Activated naive CD8-positive, alpha-beta T cell treated with anti-CD3 and anti-CD28 coated beads, Interleukin-2, amount 50 U/mL, for 24 hours (primary cell): Measurements from ENCODE around the gene PALD1.

Experiments
- ATAC-seq: fragments of 150-1000 bp; cut with Tn5 transposase; one replicate; pipeline ENCODE4 v1.10.0; 2021
- DNase-seq: peaks from one replicate; pipeline ENCODE4 v3.0.0; 2021
- H3K27ac Mint-ChIP-seq: one replicate; pipeline ENCODE4 v1.8.0; 2021; ENCODE audit warnings: mild to moderate bottlenecking, mixed read lengths
- H3K27me3 Mint-ChIP-seq: one replicate; pipeline ENCODE4 v1.8.0; 2021; ENCODE audit warnings: mixed read lengths
- H3K36me3 Mint-ChIP-seq: one replicate; pipeline ENCODE4 v1.8.0; 2021; ENCODE audit warnings: low read depth, mixed read lengths
- H3K4me1 Mint-ChIP-seq: one replicate; pipeline ENCODE4 v1.8.0; 2021; ENCODE audit warnings: mixed read lengths
- H3K4me3 Mint-ChIP-seq: one replicate; pipeline ENCODE4 v1.8.0; 2021; ENCODE audit warnings: mild to moderate bottlenecking, moderate library complexity, mixed read lengths
- H3K9me3 Mint-ChIP-seq: one replicate; pipeline ENCODE4 v1.8.0; 2021; ENCODE audit warnings: mixed read lengths

PALD1 gene

DNA sequence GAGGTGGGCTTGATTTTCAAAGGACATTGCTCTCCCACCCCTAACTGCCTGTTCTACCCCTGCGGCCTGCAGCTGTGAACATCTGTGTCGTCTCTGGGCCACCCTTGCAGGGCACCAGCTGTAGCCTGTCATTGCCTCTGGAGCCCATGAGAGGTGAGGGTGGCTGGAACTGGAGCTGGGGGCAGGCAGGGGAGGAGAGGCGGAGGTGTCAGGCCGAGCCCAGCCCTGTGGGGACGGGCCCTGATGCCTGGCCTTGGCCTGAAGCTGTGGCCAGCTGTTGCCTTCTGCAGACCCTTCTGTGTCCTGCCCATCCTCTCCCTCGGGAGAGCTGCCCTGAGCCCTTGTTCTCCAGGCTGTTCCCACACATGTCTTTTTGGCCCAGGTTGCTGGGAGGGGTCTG is 44.5 kb downstream of the PALD1 start:
- no peak overlapping the region for H3K27ac Mint-ChIP-seq
- DNase-seq: no peak
- H3K36me3 Mint-ChIP-seq: no peaks in the 10 kb centered on the region
- H3K4me1 Mint-ChIP-seq: no peaks in the 10 kb centered on the region
- H3K9me3 Mint-ChIP-seq: no peaks in the 10 kb centered on the region
- no peak overlapping the region for H3K4me3 Mint-ChIP-seq
- ATAC-seq: no peak
- no peaks in the 10 kb centered on the region for H3K27me3 Mint-ChIP-seq

DNA sequence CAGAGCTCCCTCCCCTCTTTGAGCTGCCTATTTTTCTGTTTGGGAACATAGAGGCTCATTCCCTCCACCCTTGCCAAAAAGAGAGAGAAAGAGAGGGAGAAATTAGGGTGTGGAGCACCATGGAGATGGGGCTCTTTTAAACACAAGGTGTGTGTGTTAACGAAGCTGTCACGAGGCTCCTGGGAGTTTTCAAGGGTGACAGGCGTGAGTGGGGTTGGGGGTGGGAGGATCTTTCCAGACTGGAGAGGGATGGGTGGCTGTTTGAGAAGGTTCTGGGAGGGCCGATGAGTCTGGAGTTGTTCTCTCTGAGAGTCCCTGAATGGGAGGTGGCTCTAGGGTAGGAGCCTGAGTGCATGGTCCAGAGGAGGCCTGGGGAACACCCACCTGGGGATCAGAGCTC is 45.0 kb downstream of the PALD1 start:
- Mint-ChIP-seq H3K9me3 (no peaks in the 10 kb centered on the region), H3K27ac (no peak overlapping the region), H3K4me1 (no peaks in the 10 kb centered on the region), H3K4me3 (no peak overlapping the region), H3K27me3 (no peaks in the 10 kb centered on the region), H3K36me3 (no peaks in the 10 kb centered on the region)
- DNase-seq (no peak), ATAC-seq (no peak)

DNA sequence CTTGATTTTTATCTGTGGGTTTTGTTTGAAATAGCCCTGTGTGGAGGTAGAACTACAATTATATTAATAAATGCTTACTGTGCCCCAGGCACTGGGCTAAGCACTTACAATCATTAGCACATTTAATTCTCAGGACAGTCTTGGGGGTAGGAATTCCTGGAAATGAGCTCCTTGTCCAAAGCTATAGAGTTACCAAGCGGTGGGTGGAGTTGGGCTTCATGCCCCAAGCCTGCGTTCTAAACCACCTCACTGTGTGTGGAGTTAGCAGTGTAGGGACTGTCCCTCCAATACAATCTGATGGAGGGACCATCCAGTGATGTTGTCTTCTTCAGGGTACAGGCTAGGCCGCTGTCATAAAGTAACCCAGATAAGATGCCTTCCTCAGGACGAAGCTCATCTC is 49.7 kb downstream of the PALD1 start:
- DNase-seq (no peak), ATAC-seq (no peak)
- no peak overlapping the region for H3K4me3 Mint-ChIP-seq
- no peak overlapping the region for H3K27ac Mint-ChIP-seq
- no peaks in the 10 kb centered on the region for H3K27me3 Mint-ChIP-seq
- H3K9me3 Mint-ChIP-seq: no peaks in the 10 kb centered on the region
- H3K4me1 Mint-ChIP-seq: no peaks in the 10 kb centered on the region
- H3K36me3 Mint-ChIP-seq: no peaks in the 10 kb centered on the region

DNA sequence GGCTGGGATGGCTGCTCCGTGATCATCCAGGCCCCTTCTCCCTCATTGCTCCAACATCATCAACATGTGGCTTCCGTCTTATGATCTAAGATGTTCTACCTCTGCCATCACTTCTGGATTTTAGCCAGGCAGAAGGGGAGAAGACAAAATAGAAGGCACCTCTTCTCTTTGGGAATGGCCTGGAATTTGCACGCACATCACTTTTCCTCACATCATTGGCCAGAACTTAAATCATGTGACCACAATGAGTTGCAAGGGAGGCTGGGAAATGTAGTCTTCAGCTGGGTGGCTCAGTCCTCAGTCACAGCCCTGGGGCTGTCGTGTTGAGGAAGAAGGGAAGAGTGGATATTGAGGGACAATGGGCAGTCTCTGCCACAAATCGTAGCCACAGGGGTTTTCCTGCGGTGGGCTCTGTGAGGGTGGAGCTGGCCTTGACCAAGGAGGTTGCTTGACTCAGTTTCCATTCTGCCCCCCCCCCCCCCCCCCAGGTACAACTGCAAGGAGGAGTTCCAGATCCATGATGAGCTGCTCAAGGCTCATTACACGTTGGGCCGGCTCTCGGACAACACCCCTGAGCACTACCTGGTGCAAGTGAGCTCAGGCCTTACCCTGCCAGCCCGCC is 50.3 kb downstream of the PALD1 start:
- Mint-ChIP-seq H3K27ac (no peak overlapping the region), H3K4me1 (no peaks in the 10 kb centered on the region), H3K36me3 (no peaks in the 10 kb centered on the region), H3K27me3 (no peaks in the 10 kb centered on the region), H3K4me3 (no peak overlapping the region), H3K9me3 (no peaks in the 10 kb centered on the region)
- no peak for ATAC-seq
- peak; percentile 10 for DNase-seq

DNA sequence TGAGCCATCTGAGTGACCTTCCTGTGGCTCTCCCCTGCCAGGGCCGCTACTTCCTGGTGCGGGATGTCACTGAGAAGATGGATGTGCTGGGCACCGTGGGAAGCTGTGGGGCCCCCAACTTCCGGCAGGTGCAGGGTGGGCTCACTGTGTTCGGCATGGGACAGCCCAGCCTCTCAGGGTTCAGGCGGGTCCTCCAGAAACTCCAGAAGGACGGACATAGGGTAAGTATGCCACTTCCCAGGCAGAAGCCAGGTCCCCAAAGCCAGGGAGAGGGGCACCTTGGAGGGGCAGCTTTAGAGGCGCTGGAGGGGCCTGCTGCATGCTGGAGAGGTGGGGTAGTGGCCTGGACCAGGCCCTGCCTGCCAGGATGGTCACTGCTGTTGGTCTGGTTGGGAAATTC is 51.3 kb downstream of the PALD1 start:
- ATAC-seq (no peak), DNase-seq (no peak)
- Mint-ChIP-seq H3K36me3 (no peaks in the 10 kb centered on the region), H3K9me3 (no peaks in the 10 kb centered on the region), H3K27ac (no peak overlapping the region), H3K4me3 (no peak overlapping the region), H3K4me1 (no peaks in the 10 kb centered on the region), H3K27me3 (no peaks in the 10 kb centered on the region)

DNA sequence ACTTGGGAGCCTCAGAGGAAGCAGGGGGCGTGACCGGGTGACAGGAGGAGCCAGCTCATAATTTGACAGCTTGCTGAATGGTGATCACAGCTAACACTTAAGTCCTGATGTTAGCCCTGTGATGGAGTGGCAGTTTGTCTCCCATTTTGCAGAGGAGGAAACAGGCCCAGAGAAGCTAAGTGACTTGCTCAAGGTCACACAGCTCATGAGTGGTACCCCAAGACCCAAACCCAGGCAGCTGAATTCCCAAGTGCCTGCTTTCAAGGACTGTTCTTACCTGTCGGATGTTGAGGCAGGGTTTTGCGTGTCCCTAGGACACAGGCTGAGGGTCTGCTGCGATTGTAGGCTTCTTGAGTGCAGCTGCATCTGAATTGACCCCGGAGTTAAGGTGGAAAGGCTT is 51.7 kb downstream of the PALD1 start:
- Mint-ChIP-seq H3K4me1 (no peaks in the 10 kb centered on the region), H3K27me3 (no peaks in the 10 kb centered on the region), H3K36me3 (no peaks in the 10 kb centered on the region), H3K4me3 (no peak overlapping the region), H3K27ac (no peak overlapping the region), H3K9me3 (no peaks in the 10 kb centered on the region)
- no peak for DNase-seq
- no peak for ATAC-seq

DNA sequence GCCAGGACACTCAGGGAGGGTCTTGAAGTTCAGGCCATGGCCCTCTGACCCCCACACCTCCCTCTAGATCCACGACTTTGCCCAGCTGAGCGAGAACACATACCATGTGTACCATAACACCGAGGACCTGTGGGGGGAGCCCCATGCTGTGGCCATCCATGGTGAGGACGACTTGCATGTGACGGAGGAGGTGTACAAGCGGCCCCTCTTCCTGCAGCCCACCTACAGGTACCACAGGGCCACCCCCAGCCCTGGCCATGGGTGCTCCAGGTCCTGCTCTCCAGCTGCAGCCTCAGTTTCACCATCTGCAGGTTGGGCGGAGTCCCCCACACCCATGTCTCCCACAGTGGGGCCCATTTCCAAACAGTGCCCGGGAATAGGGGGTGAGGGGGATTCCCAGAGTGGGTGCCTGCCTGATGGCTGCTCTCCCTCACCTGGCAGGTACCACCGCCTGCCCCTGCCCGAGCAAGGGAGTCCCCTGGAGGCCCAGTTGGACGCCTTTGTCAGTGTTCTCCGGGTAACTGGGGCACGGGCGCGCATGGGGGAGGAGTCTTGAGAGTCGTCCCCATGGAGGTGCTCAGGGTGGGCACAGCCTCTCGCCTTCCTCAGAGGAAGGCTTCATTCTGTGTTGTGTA is 54.1 kb downstream of the PALD1 start:
- ATAC-seq (peak; percentile 26), DNase-seq (no peak)
- no peak overlapping the region for H3K4me3 Mint-ChIP-seq
- no peaks in the 10 kb centered on the region for H3K36me3 Mint-ChIP-seq
- no peaks in the 10 kb centered on the region for H3K4me1 Mint-ChIP-seq
- H3K27ac Mint-ChIP-seq: no peak overlapping the region
- H3K9me3 Mint-ChIP-seq: no peaks in the 10 kb centered on the region
- no peaks in the 10 kb centered on the region for H3K27me3 Mint-ChIP-seq

DNA sequence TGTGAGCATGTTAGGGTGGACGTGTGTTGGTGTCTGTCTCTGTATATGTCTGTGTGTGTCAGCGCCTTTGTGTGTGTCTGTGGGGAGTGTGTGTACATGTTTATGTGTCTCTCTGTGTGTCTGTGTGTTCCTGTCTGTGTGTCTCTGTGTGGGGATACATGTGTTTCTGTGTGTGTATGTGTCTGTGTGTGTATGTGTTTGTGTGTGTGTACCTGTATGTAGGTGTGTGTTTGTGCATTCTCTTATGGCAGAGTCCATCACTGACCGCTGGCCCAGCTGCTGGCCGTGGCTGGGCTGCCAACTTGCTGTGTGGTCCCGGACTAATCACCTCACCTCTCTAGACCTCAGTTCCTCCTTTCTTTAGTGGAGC is 54.6 kb downstream of the PALD1 start:
- Mint-ChIP-seq H3K4me1 (no peaks in the 10 kb centered on the region), H3K9me3 (no peaks in the 10 kb centered on the region), H3K36me3 (no peaks in the 10 kb centered on the region), H3K27me3 (no peaks in the 10 kb centered on the region), H3K4me3 (no peak overlapping the region), H3K27ac (no peak overlapping the region)
- no peak for ATAC-seq
- no peak for DNase-seq

DNA sequence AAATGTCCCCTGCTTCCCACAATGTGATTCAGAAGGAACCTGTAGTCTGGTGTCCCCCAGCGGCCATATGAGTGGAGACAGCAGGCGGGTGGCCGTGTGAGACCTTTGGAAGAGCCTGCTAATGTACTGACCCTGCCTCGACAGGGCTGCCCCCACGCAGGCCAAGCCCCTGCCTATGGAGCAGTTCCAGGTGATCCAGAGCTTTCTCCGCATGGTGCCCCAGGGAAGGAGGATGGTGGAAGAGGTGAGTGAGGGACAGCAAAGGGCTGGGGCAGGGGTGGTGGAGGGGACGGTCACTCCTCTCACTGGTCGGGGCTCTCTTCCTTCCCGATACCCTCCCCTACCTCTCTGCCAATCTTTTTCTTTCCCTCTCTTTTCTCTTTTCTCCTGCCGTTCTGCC is 55.7 kb downstream of the PALD1 start:
- no peak for ATAC-seq
- no peak overlapping the region for H3K4me3 Mint-ChIP-seq
- no peak for DNase-seq
- H3K27ac Mint-ChIP-seq: no peak overlapping the region
- H3K36me3 Mint-ChIP-seq: no peaks in the 10 kb centered on the region
- H3K27me3 Mint-ChIP-seq: no peaks in the 10 kb centered on the region
- no peaks in the 10 kb centered on the region for H3K9me3 Mint-ChIP-seq
- H3K4me1 Mint-ChIP-seq: no peaks in the 10 kb centered on the region

DNA sequence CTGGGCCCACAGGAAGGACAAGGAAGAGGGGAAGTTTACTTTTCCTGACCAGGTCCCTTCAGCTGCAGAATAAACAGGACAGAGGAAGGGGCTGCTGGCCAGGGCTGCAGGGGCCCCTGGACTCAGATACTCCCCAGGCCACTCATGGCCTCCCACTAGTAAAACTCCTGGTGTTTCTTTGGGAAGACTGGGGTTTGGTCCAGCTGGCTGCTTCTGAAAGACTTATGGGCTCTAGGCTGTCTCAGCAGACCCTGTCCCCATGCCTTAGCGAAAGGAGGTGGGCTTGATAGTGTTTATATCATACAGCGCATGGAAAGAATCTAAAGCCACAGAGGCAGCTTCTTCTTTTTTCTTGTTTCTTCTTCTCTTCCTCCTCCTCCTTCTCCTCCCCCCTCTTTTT is 56.4 kb downstream of the PALD1 start:
- no peaks in the 10 kb centered on the region for H3K36me3 Mint-ChIP-seq
- no peak overlapping the region for H3K4me3 Mint-ChIP-seq
- no peaks in the 10 kb centered on the region for H3K9me3 Mint-ChIP-seq
- no peak overlapping the region for H3K27ac Mint-ChIP-seq
- DNase-seq (no peak), ATAC-seq (no peak)
- H3K4me1 Mint-ChIP-seq: no peaks in the 10 kb centered on the region
- H3K27me3 Mint-ChIP-seq: no peaks in the 10 kb centered on the region

DNA sequence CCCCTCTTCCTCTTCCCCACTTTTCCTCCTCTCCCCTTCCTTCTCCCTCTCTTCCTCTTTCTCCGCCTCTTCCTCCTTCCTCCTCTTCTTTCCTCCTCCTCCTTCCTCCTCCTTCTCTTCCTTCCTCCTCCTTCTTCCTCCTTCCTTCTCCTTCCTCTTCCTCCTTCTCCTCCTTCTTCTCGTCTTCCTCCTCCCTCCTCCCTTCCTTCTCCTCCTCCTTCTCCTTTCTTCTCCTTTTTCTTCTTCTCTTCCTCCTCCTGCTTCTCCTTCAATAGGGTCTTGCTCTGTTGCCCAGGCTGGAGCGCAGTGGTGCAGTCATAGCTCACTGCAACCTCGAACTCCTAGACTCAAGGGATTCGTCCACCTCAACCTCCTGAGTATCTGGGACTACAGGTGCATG is 56.9 kb downstream of the PALD1 start:
- Mint-ChIP-seq H3K4me3 (no peak overlapping the region), H3K4me1 (no peaks in the 10 kb centered on the region), H3K27me3 (no peaks in the 10 kb centered on the region), H3K9me3 (no peaks in the 10 kb centered on the region), H3K27ac (no peak overlapping the region), H3K36me3 (no peaks in the 10 kb centered on the region)
- DNase-seq (no peak), ATAC-seq (no peak)

DNA sequence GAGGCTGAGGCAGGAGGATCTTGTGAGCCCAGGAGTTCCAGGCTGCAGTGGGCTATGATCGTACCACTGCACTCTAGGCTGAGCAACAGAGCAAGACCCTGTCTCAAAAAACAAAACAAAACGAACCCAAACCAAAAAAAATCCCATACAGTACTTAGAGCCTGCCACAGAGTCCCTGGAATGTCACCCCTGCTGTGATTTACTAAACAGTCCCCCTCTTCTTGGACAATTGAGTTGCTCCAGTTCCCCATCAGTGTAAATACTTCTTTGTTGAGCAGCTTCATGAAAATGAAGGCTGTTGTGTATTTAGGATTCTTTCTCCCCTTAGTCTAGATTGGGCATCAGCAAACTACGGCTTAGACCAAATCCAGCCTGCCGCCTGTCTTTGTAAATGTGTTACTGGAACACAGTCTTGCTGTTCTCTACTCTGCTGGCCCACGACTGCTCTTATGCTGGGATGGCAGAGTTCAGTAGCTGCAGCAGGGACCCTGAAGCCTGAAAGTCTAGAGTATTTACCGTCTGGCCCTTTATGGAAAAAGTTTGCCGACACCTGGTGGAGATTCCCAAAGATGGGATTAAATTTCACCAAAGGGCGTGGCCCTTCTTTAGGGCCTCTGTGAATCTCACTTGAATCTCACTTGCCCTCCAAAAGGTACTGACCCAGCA is 57.8 kb downstream of the PALD1 start:
- no peak for DNase-seq
- no peaks in the 10 kb centered on the region for H3K36me3 Mint-ChIP-seq
- no peak overlapping the region for H3K27ac Mint-ChIP-seq
- H3K27me3 Mint-ChIP-seq: no peaks in the 10 kb centered on the region
- no peaks in the 10 kb centered on the region for H3K9me3 Mint-ChIP-seq
- no peak overlapping the region for H3K4me3 Mint-ChIP-seq
- ATAC-seq: no peak
- no peaks in the 10 kb centered on the region for H3K4me1 Mint-ChIP-seq

DNA sequence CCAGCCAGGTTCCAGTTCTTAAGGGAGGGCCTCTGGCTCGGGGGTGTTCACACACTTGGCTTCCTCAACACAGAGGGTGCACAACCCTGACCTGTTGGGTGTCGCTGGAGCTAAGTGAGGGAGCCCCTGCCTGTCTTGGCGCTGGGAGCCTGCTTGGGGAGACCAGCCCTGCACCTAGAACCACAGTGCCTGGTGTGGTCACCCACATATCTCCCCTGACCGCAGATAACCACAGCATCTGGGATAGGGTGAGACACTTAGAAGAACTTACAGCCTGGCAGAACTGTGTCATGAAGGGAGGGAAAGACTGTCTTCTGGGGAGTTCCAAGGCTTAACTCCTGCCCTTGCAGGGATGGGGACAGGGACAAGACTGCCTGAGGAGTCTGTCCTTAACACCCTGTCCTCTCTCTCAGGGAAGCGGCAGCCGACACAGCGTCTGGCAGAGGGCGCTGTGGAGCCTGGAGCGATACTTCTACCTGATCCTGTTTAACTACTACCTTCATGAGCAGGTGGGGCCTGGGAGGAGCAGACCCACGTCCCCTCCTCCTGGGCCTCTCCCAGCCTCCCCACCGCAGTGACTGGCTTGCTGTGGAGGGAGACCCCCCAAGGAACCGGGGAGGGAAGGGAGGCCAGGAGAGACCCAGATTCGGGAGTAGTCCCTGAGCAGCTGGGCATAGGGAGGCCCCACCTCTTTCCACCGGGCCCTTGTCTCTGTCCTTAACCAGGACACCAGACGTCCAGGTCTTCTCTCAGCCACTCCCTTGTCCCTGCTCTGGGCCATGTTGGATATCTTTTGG is 59.0 kb downstream of the PALD1 start:
- Mint-ChIP-seq H3K4me1 (no peaks in the 10 kb centered on the region), H3K27me3 (no peaks in the 10 kb centered on the region), H3K9me3 (no peaks in the 10 kb centered on the region), H3K4me3 (no peak overlapping the region), H3K27ac (no peak overlapping the region), H3K36me3 (no peaks in the 10 kb centered on the region)
- peak; percentile 17 for ATAC-seq
- peak; percentile 45 for DNase-seq

DNA sequence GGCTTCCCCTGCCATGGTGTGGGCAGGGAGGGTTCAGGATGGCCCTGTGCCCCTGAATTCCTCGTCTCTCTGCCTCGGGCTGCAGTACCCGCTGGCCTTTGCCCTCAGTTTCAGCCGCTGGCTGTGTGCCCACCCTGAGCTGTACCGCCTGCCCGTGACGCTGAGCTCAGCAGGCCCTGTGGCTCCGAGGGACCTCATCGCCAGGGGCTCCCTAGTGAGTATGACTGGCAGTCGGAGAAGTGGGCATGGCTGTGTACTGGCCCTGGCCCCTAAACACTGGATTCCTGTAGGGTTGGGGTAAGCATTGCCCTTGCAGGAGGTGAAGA is 59.6 kb downstream of the PALD1 start:
- Mint-ChIP-seq H3K4me1 (no peaks in the 10 kb centered on the region), H3K9me3 (no peaks in the 10 kb centered on the region), H3K36me3 (no peaks in the 10 kb centered on the region), H3K27me3 (no peaks in the 10 kb centered on the region), H3K4me3 (no peak overlapping the region), H3K27ac (no peak overlapping the region)
- DNase-seq (no peak), ATAC-seq (no peak)

DNA sequence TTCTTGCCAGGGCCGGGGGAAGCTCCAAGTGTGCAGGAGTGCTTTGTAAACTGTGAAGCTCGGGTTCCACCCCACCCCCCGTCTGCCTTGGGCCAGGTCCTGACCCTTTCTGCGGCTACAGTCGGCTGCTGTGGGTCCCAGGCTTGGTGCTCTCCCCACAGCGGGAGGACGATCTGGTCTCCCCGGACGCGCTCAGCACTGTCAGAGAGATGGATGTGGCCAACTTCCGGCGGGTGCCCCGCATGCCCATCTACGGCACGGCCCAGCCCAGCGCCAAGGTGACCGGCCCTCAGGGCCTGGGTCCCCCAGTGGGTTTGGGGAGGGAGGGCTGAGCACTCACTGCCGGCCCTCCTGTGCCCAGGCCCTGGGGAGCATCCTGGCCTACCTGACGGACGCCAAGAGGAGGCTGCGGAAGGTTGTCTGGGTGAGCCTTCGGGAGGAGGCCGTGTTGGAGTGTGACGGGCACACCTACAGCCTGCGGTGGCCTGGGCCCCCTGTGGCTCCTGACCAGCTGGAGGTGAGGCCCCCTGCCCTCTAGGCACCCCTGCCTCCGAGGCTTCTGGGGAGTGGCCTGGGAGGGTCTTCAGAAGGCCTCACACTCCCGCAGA is 60.3 kb downstream of the PALD1 start:
- Mint-ChIP-seq H3K9me3 (no peaks in the 10 kb centered on the region), H3K4me3 (no peak overlapping the region), H3K27ac (no peak overlapping the region), H3K27me3 (no peaks in the 10 kb centered on the region), H3K36me3 (no peaks in the 10 kb centered on the region), H3K4me1 (no peaks in the 10 kb centered on the region)
- DNase-seq: no peak
- ATAC-seq: no peak
